GM18868 (cell line): ENCODE data around the gene FIGLA.
A peak's percentile ranks its signal among the peaks of the same experiment; 100 is the strongest.
"Not testable (repeated sequence)": the region's sequence is repeated elsewhere in the genome, so short reads cannot be mapped to it uniquely, and the experiment has no call there.

Experiments
- ATAC-seq: cut with Tn5 transposase; IDR thresholded peaks from one replicate; pipeline ENCODE4 v1.9.1; 2021; ENCODE audit warnings: mild to moderate bottlenecking, moderate library complexity; ENCODE audit not compliant: unreplicated experiment

Gene FIGLA

GRCh38 chr2:70808983-70809958 lies 18.8 kb upstream of the FIGLA start:
- ATAC-seq = no peak

- no peak for ATAC-seq
Measured at GRCh38 chr2:70807828-70808118, 17.3 kb upstream of the FIGLA start.

- ATAC-seq = no peak
Measured at GRCh38 chr2:70807102-70807827, 16.8 kb upstream of the FIGLA start.

GRCh38 chr2:70806620-70807019 lies 16.2 kb upstream of the FIGLA start:
- no peak for ATAC-seq

- no peak for ATAC-seq
Measured at GRCh38 chr2:70806013-70806412, 15.6 kb upstream of the FIGLA start.

- ATAC-seq = no peak
Measured at GRCh38 chr2:70801607-70802263, 11.3 kb upstream of the FIGLA start.

GRCh38 chr2:70799706-70800105 lies 9.3 kb upstream of the FIGLA start:
- ATAC-seq = no peak

- not testable (repeated sequence) for ATAC-seq
Measured at GRCh38 chr2:70797996-70798395, 7.6 kb upstream of the FIGLA start.

GRCh38 chr2:70797506-70797905 lies 7.1 kb upstream of the FIGLA start:
- no peak for ATAC-seq

GRCh38 chr2:70796262-70796661 lies 5.8 kb upstream of the FIGLA start:
- ATAC-seq = no peak

- no peak for ATAC-seq
Measured at GRCh38 chr2:70795164-70795995, 4.9 kb upstream of the FIGLA start.

- ATAC-seq = no peak
Measured at GRCh38 chr2:70793450-70793849, 3.0 kb upstream of the FIGLA start.

- no peak for ATAC-seq
Measured at GRCh38 chr2:70789304-70790135, 923 bp downstream of the FIGLA start.

GRCh38 chr2:70785137-70785911 lies 5.1 kb downstream of the FIGLA start:
- peak; percentile 41 for ATAC-seq

- ATAC-seq = no peak
Measured at GRCh38 chr2:70784320-70784719, 6.1 kb downstream of the FIGLA start.

- ATAC-seq = no peak
Measured at GRCh38 chr2:70779911-70780545, 10.4 kb downstream of the FIGLA start.

GRCh38 chr2:70779491-70779890 lies 11.0 kb downstream of the FIGLA start:
- ATAC-seq = no peak

GRCh38 chr2:70778676-70779075 lies 11.8 kb downstream of the FIGLA start:
- no peak for ATAC-seq

GRCh38 chr2:70777450-70777849 lies 13.0 kb downstream of the FIGLA start:
- no peak for ATAC-seq
